GM21619 (cell line): ENCODE results near the gene S100A1.
"Not testable (repeated sequence)": the region's sequence is repeated elsewhere in the genome, so short reads cannot be mapped to it uniquely, and the experiment has no call there.

Source experiments
- ATAC-seq: cut with Tn5 transposase; IDR thresholded peaks from one replicate; pipeline ENCODE4 v1.9.1; 2021; ENCODE audit not compliant: unreplicated experiment

Gene S100A1

DNA sequence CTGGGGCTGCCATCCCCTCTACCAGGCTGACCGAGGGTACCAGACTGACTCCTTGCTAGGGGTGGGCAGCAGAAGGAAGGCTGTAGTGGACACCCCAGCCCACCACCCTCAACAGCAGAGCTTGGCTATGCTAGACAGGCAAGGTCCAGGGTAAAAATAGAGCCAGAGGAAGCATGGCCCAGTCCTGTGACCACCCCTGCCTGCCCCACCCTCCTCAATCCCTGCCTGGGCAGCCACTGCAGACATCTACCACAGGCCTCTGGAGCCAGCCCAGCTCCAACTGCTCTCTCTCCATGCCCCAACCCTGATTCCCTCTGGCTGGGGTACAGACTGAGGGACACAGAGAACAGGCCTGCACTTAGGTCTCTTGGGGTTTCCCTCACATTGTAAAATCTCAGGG, 1.7 kb downstream of the S100A1 start:
- ATAC-seq = no peak

DNA sequence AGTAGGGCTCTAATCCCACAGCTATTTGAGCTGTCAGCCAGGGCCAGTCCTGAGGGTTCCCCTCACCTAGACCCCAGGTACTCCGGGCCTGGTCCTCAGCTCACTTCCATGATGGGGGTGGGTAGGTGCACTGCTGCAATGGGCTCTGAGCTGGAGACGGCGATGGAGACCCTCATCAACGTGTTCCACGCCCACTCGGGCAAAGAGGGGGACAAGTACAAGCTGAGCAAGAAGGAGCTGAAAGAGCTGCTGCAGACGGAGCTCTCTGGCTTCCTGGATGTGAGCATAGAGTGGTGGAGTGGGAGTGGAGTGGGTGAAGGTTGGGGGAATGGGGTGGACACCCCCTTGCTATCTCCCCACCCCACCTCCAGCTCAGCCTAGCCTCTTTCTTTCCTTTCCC, 2.1 kb downstream of the S100A1 start:
- ATAC-seq = no peak

DNA sequence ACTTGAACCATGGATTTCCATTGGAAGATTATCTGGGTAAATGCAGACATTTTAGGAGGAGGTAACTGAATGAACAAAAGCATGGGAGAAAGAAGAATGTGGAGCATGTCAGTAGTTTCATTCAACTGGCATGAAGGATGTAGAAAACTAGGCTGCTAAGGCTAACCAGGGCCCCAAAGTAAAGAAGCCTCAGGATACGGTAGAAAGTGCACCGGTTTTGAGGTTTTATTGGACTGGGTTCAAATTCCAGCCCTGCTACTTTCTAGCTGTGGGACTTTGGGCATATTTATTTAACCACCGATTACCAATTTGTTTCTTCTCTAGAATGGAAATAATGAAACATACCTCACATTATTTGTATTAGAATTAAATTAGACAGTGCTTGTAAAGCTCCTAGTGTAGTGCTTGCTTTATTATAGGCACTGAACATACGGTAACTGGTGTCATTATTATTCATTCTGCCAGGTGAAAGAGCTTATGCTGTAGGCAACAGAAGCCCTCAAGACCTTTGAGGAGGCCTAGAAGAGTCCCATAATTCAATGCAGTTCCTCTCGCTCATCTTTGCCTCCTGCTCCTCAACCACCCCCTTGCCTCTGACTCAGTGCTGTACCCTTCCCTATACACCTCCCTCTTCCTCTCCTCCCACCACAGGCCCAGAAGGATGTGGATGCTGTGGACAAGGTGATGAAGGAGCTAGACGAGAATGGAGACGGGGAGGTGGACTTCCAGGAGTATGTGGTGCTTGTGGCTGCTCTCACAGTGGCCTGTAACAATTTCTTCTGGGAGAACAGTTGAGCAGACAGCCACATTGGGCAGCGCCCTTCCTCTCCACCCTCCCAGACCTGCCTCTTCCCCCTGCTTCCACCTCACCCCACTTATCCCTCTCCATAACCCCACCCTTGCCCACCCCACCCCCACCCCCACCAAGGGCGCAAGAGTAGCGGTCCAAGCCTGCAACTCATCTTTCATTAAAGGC, 3.1 kb downstream of the S100A1 start:
- ATAC-seq = no peak

DNA sequence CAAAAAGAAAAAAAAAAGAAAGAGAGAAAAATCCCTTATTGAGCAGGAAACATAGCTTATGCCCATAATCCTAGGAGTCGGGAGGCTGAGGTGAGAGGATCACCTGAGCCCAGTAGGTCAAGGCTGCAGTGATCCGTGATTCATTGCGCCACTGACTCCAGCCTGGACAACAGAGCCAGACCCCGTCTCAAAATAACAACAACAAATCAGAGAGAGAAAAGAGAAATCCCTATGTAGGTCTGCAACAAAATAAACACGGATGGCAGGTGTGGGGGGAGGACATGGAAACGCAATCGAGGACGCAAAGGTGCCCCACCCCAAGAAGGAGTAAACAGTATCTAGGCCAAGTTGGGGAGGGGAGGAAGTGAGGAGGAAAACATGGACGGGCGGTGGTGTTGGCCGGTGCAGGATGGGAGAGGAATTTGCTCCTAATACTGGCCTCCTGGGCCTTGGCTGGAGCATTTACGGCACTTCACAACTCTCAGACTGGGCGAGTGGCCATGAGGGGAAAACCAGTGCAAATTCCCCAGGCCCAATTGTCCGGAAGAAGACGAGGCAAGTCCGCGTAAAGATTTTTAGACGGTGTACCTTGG, 5.0 kb downstream of the S100A1 start:
- ATAC-seq = peak; percentile 1

DNA sequence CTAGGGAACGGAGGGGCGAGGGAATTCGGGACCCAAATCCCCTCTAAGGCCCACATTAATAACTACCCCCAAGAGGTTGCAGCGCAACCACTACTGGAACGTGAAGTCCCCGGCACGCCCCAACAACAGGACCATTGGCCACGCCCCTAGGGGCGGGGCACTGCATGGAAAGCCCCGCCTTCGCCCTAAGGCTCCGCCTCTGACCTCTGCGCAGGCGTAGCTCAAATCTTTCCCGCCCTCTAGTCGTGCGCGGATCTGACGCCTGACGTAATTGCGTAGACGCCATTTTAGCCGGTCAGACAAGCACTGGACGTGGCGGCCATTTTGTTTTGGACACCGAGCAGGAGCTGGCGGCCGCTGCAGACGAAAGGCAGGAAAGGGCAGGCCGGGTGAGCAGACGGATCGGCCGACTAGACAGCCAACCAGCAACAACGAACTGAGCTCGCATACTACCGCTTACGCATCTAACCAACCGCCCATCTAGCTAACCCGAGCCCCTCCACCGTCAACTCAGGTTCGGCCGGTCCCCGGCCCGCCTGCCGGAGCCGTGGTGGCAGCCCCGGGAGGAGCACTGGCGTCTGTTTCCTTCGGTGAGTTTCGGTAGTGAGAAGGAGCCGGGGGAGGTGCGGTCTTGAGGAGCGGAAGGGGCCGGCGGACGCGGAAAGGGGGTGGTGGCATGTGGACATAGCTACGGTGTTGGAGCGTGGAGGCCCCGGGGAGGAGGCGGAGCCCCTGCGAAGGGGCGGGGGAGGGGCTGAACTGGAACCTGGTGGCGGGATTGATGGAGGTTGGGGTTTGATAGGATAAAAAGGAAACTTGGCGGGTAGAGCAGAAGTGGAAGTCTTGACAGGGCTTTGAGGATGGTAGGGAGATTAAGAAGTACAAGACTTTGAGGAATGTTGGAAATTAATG, 5.8 kb downstream of the S100A1 start, which contains the start of gene CHTOP:
CHTOP (plus strand) TSS at position 313 of the 912 bp plus-strand sequence. CDS start 2,523 bp downstream, outside the sequence.
- ATAC-seq = peak; percentile 89

DNA sequence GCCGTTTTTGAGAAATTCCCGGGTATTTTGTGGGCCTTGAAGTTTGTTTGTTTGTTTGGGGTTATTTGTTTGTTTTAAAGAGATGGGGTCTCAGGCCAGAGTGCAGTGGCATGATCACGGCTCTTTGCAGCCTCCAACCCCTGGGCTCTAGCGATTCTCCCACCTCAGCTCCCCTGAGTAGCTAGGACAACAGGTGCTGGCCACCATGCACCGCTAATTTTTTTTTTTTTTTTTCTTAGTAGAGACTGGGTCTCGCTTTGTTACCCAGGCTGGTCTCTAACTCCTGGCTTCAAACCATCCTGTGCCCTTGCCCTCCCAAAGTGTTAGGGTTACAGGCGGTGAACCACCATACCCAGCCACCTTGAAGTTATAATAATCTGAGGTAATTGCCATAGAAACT, 7.6 kb downstream of the S100A1 start:
- ATAC-seq = no peak

DNA sequence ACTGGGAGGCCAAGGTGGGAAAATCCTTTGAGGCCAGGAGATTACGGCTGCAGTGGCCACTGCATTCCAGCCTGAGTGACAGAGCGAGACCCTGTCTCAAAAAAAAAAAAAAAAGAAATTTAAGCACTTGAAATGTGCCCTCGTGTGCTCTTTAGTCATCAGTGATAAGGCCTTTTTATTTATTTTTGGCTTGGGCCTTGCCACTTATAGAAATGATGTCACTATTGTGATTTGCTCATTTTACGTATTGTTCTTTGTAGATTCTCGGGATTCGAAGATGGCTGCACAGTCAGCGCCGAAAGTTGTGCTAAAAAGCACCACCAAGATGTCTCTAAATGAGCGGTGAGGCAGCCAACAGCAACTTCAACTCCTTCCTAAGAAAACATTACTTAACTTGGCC, 8.1 kb downstream of the S100A1 start:
- no peak for ATAC-seq

DNA sequence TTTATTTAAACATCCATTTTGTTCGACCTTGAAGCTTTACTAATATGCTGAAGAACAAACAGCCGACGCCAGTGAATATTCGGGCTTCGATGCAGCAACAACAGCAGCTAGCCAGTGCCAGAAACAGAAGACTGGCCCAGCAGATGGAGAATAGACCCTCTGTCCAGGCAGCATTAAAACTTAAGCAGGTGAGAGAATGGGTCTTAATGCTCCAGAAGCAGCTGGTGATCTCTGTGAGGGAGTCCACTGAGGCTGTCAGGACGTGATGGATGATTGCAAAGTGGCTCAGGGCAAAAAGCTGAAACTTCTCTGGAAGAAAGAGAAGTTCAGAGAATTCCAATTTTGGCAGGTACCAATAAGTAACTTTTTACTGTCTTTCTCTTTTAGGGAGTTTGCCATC, 10.0 kb downstream of the S100A1 start:
- no peak for ATAC-seq

DNA sequence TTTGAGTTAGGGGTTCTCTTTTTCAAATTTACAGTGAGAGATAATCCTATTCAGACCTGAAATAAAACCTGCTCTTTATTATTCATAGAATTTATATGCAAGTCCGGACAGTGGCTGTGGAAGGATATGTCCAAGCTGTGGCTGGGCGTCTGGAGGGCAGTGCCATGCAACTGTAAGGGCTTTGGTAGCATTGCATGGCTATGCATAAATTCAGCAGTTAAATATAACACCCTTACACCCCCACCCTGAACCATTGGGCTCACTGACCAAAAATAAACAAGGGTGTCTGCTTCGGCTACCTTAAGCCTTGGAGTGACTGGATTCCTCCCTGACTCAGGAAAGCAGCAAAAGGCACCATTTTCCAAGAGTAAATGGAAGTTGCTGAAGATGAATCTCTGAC, 11.0 kb downstream of the S100A1 start:
- no peak for ATAC-seq

DNA sequence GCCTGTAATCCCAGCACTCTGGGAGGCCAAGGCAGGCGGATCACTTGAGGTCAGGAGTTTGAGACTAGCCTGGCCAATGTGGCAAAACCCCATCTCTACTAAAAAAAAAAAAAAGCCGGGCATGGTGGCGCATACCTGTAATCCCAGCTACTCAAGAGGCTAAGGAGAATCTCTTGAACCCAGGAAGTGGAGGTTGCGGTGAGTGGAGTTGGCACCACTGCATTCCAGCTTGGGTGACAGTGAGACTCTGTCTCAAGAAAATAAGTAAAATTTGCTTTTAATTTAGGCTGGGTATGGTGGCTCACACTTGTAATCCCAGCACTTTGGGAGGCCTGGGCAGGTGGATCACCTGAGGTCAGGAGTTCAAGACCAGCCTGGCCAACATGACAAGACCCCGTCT, 12.0 kb downstream of the S100A1 start:
- not testable (repeated sequence) for ATAC-seq

DNA sequence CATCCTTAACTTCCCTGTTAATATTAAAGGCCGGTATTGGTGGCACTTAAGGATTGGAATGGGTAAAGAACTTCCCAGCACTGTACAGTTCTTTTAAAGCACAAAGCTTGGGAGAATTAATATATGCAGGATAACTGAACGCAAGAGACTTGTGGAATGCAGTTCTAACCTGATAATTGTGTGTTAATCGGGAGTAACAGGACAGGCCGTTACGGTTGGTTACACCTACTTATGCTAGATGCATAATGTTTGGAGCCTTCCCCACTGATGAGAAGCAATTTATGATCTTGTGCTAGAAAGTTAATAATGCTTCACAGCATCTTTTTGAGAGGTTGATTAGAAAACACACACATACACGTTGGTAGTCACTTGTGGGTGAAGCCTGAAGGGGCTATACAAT, 12.6 kb downstream of the S100A1 start:
- no peak for ATAC-seq

DNA sequence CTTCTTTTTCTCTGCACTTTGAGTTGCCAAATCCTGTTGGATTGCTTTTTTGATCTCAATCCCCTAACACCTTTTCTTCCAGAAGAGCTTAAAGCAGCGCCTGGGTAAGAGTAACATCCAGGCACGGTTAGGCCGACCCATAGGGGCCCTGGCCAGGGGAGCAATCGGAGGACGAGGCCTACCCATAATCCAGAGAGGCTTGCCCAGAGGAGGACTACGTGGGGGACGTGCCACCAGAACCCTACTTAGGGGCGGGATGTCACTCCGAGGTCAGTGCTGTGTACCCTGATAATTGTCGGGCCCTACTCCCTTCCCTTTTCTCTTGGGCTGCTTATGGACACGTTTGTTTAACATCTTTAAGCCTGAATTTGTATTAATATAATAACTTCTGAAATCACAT, 13.9 kb downstream of the S100A1 start:
- no peak for ATAC-seq

DNA sequence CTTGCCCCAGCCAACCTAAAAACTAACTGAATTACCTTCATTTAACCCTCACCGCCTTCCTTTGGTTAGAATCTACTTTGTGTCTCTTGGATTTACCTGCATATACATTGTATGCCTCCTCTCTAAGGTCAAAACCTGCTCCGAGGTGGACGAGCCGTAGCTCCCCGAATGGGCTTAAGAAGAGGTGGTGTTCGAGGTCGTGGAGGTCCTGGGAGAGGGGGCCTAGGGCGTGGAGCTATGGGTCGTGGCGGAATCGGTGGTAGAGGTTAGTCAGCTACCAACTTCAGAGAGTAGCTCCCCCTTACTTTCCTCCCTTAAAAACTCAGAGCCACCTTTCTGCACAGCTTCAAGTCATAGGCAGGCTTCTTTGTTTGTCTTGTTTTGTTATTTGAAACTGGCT, 14.9 kb downstream of the S100A1 start:
- ATAC-seq = no peak

DNA sequence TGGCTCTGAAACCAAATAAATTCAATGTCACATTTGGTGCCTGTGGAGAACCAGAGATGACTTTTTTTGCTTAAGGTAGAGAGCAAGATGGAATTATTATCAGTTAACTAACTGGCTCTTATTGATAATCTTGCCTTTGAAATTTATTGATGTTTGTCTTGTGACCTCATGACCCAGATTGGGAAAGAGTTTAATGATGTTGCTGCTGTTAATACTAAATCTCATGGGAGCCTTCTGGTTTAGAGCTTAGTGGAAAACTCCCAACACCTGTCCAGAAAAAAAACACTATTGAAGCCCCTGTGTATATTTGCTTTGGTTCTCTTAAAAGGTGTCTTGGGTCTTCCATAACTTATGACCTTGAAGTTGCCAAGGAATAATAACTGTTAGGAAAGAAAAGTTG, 15.6 kb downstream of the S100A1 start:
- ATAC-seq = no peak

DNA sequence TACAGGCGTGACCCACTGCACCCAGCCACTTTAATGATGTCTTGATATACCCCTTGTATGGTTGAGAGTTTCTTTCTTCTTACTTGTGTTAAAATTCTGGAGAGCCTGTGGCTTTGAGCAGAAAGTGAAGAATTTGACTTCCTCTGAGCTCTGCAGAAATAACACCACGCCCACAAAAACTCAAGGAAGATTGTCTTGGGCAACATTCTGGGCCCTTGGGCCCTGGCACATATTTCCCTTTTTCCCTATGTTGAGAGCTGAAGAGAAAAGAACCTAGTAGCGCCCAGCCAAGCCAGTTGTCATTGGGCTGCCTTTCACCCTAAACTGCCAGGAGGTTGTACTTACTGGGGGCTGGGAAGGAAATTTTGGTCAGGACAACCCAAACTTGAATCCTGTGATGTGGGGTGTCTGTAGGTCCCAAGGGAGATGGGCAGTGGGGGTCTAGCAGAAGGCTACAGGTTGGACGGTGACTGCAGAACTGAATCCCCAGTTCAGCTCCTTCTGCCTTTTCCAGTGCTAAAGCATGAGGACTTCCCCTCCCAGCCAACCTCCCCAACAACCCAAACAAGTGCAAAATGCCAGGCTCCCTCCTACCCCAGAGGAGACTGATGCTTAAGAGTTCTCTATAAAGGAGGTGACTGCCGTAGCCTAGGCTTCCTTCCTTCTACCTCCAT, 18.6 kb downstream of the S100A1 start:
- ATAC-seq = no peak

DNA sequence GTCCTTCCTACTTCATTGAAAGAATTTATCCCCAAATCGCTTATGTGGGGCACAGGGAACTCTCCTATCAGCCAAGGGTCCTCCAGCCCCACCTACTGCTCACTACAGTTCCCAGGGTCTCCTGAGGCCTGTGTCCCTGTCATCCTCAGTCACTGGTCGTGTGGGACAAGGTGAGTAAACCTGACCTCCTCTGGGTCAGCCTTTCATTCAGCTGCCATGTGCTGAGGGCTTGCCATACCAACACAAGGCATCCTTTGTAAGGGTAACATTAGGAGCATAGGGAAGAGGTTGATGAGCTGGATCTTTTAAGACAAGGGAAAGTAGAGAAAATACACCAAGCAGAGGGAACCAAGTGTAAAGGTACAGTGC, 19.1 kb downstream of the S100A1 start:
- ATAC-seq = no peak

DNA sequence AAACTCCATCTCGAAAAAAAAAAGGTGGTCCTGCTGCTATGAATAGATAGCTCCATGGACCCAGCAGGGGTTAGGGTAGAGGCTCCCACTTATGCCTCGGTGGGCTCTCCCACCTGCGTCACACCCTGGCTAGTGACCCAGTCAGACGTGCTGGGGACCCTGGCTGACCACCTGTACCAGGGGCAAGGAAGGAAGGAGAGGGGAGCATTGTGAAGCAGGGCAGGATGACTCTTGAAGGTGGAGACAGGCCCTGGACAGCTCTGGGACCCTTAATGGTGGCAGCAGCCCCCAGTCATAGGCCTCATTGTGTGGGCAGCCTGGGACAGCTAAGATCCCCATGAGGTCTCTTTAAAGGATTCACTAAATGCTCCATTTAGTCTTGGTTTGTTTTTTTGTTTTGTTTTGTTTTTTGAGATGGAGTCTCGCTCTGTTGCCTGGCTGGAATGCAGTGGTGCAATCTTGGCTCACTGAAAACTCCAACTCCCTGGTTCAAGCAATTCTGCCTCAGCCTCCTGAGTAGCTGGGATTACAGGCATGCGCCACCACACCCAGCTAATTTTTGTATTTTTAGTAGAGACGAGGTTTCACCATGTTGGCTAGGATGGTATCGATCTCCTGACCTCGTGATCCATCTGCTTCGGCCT, 19.9 kb downstream of the S100A1 start:
- ATAC-seq = no peak

DNA sequence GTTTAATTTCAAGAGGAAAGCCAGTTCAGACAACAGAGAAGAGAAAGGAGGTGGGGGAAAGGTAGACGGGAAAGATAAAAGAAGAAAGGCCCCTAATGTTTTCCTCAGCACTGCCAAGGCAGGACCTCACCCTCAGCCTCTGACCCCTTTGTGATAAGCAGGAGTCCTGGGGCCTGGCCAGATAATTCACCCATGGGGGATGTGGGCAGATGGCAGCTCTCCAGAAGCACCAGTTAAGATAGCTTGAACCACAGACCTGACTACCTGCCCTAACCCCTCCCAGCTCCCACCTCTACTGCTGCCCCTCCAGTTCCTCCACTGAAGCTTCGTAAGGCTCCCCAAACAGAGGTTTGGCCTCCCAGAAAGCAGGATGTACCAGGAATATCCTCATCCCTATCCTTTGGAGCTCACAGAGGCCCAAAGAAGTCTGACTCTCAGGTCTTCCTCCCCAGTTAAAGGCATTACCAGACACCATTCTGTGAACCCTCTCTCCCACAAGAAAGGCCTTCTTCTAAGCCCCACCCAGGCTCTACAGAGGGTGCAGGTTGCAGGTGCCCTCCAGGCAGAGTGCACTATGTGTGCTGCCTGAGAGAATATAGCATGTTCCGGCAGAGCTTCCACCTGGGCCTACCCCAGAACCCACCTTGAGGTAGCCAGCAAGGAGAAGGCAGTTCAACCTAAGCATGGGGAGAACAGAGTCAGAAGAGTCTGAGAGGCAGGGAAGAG, 21.1 kb downstream of the S100A1 start:
- no peak for ATAC-seq

DNA sequence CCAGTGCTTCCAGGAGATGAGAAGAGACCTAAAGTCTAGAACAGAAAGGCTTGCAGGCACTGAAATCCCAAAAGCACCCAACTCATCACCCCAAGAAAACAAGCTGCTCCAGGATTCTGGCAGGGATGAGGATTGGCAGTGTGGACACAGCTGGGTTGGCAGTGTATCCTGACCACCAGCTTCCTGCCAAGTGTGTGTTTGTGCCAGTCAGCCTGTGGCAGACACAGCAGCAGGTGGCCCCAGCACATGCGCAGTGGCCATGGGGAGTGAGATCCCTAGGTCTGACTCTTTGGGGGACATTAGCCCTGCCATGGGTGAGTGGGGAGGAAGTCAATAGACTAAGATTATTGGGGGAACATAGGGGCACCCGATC, 21.6 kb downstream of the S100A1 start:
- ATAC-seq = no peak

DNA sequence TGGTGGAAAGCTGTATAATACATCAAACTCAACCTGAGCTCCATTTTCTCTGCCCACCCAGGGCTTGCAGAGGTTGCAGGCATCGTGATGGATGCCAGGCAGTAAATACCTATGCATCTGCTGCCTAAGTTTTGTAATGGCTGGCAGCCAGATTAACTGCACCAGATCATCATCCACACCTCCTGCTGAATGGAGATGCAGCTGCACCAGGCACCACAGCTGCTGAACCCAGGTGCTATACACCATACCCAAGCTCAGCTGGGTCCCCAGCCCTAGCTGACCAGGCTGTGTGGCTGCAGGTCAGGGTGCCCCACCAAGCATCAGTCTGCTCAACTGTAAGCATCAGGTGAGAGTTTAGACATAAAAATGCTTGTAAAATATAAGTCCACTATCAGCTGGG, 23.5 kb downstream of the S100A1 start:
- no peak for ATAC-seq
